ENCODE data around the gene CHD1. TPM values are rescaled to one million over a fixed set of nuclear protein-coding genes. Genes with fewer than 3 reads are reported as not detected.

CHD1 gene
- total RNA-seq, 1 experiment from 2014 or later = 65.4 TPM

DNA sequence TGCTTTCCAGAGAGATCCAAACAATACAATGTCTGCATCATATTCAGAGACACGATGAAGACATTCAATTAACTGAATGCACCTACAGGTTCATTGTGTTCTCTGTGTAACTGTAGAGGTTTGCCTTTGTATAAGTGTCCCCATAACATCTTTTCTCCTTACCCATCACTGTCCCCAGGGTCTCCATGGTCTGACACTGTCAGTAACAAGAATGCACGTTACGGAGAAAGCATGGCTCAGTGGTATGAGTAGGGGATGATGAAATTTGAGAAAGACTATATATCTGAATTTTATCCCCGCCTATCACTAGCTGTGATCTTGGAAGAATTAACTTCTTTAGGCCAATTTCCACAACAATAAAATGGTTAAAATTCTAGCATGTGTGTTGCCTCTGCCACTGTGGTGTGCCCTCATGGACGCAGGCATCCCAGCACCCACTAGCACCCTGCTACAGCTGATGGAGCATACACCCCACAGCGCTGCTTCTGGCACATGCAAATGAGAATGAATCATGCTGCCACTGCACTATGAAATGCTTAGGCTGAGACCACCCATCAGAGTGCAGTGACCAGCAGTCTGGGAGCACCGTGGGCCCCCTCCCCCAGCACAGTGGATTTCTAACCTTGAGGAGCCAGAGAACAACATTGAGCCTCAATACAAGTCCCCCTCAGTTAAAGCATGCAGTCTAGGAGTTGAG lies 101.1 kb downstream of the CHD1 start:
- in situ Hi-C loops (cut with HindIII; ENCODE audit: low sequenced_read_pairs) = no loop called here
- DNase-seq (ENCODE audit: low spot score) = no peak

DNA sequence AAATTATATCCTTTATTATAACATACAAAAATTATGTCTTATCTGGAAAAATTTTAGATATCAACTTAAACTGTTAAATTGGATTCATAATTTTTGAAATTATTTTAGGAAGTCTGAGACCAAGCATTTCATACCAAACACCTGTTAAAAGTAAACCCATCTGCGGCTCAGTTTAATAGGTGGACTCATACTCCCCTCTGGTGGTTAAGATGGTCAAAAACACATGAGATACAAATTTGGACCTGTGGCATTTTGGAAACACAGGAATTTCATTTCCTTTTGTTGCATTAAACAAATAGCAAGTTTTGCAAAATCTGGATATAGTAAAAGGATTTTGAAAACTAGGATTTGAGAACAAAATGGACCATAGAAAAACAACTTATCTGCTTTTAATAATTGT lies 101.6 kb downstream of the CHD1 start:
- DNase-seq (ENCODE audit: low spot score) = peak; percentile 52
- in situ Hi-C loops (cut with HindIII; ENCODE audit: low sequenced_read_pairs) = no loop called here

GRCh38 chr5:98825582-98826375 lies 103.0 kb downstream of the CHD1 start:
- in situ Hi-C loops (cut with HindIII; ENCODE audit: low sequenced_read_pairs) = no loop called here
- DNase-seq (ENCODE audit: low spot score) = no peak

DNA sequence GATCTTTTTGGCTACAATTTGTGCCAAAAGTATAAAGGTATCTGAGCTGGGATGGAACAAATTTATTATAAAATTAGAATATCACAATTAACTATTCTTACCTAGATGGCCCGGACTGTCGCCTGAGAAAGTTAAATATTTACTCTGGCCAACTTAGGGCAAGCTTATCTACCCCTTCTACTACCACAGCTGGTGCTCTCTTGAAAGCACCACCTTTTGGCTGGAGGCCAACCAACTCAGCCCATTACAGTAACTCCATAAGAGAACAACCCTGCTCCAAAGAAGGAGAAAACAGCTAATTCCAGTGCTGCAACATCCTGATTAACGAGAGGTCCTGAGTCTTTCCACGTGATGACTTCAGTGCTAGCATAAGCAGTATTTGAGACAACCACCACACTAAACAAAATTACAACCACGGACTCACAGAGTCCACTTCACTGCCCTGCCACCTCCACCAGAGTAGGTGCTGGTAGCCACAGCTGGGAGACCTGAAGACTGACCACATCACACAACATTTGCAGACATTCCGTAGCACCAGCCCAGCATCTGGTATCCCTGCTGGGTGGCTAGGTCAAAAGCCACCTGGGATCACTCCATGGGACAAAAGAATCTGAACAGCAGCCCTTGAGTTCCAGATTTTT lies 112.1 kb downstream of the CHD1 start:
- in situ Hi-C loops (cut with HindIII; ENCODE audit: low sequenced_read_pairs) = no loop called here

DNA sequence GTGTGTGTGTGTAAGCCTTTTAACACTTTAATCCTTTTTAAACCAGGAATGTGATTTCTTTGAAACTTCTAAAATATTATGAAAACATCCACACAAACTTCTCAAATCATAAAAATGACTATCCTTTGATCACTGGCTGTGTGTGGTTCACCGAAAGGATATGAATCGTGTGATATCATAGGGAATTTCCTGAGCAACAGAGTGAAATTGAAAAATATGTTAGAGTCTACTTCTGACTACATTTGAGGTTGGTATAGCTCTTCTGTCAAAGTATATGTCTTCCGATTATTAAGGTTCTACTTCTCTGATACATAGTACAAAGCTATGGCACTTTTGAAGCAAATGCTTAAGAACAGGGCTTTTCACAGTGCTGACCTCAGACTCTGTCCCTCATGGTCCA lies 115.1 kb downstream of the CHD1 start:
- DNase-seq (ENCODE audit: low spot score) = no peak
- in situ Hi-C loops (cut with HindIII; ENCODE audit: low sequenced_read_pairs) = no loop called here

More for the DNA sequence above, 112.1 kb downstream of the CHD1 start:
- DNase-seq (ENCODE audit: low spot score) = no peak

- no peak for DNase-seq (ENCODE audit: low spot score)
- in situ Hi-C loops (cut with HindIII; ENCODE audit: low sequenced_read_pairs) = no loop called here
These were observed 118.6 kb downstream of the CHD1 start for GRCh38 chr5:98810206-98810605.

- in situ Hi-C loops (cut with HindIII; ENCODE audit: low sequenced_read_pairs) = no loop called here
- no peak for DNase-seq (ENCODE audit: low spot score)
These were observed 121.0 kb downstream of the CHD1 start for GRCh38 chr5:98807806-98808205.

DNA sequence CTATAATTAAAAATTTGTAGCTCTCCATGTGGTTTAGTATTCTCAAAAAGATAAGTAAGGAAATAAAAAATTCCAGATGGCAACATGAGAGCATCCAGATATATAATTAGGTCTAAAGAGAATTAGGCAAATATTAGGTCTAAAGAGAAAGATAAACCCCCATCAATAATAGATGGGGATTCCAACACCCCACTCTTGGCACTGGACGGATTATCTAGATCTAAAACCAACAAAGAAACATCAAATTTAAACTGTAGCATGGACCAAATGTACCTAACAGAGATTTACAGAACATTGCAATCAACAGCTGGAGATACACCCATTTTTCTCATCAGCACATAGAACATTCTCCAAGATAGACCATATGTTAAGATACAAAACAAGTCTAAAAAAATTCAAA lies 123.7 kb downstream of the CHD1 start:
- in situ Hi-C loops (cut with HindIII; ENCODE audit: low sequenced_read_pairs) = no loop called here
- DNase-seq (ENCODE audit: low spot score) = no peak

DNA sequence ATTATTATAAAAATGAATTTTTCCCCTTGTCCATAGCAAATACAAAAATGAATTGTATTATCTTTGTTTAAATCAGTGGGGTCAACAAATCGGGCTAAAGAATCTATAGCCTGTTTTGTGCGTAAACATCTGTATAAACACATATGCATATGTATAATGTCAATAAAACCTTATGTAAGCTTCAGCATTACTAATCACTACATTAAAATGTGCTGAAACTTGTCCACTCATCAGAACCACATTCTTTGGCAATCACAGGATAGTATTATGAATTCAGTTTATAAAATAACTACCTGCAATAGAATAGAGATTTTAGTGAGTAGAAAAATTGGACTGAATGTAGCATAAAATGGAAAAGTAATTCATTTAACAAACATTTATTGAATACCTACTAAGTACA lies 124.7 kb downstream of the CHD1 start:
- no peak for DNase-seq (ENCODE audit: low spot score)
- in situ Hi-C loops (cut with HindIII; ENCODE audit: low sequenced_read_pairs) = no loop called here

Other genes starting within 250 kb of the CHD1 start
- 0.49 and 1.2 TPM in 2 replicates for gene RGMB, start 155.3 kb downstream of the CHD1 start, total RNA-seq (2014; rRNA removed; shearing (Covaris generic))

Data from G401 (cell line).